ENCODE measurements around the gene NBPF15. TPM values are rescaled to one million over a fixed set of nuclear protein-coding genes. Genes with fewer than 3 reads are reported as not detected.
A peak's percentile ranks its signal among the peaks of the same experiment; 100 is the strongest.
"Not testable (repeated sequence)": the region's sequence is repeated elsewhere in the genome, so short reads cannot be mapped to it uniquely, and the experiment has no call there.

Gene NBPF15, protein sequence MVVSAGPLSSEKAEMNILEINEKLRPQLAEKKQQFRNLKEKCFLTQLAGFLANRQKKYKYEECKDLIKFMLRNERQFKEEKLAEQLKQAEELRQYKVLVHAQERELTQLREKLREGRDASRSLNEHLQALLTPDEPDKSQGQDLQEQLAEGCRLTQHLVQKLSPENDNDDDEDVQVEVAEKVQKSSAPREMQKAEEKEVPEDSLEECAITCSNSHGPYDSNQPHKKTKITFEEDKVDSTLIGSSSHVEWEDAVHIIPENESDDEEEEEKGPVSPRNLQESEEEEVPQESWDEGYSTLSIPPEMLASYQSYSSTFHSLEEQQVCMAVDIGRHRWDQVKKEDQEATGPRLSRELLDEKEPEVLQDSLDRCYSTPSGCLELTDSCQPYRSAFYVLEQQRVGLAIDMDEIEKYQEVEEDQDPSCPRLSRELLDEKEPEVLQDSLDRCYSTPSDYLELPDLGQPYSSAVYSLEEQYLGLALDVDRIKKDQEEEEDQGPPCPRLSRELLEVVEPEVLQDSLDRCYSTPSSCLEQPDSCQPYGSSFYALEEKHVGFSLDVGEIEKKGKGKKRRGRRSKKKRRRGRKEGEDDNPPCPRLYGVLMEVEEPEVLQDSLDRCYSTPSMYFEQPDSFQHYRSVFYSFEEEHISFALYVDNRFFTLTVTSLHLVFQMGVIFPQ
- total RNA-seq (ENCODE audit: unreplicated experiment): 39.1 TPM
- long read RNA-seq, partial matches to known transcripts: 0 of 3 reads
- long read RNA-seq, other reads (novel, unspliced or antisense): 3 of 3 reads

DNA sequence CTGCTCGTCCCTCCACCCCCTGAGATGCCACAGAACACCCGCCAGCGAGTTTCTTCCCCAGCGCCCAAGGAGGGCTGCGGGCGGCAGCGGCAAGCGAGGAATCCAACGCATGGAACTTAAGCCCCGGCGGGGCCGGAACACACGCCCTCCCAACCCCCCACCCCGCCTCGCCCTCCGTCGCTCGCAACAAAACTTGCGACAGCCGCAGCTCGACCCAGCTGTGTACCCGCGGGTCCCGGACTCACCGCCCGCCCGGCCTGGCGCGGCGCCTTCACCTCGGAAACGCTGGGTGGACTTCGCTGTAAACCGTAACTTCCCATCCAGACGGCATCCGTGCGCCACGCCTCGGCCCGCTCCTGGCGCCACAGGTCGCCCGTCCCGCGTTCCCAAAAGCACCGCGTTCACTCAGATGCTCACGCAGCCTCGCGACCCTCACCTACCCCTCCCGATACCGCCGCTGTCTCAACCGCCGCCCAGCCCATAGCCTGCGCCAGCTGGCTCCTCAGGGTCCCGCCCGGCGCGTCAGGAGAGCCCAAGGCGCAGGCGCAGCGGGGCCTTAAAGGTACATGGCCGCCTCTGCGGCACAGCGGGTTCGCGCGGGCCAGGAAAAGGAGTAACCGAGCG is at the start of gene NBPF15:
TSS of gene NBPF15 (minus strand) at position 534 of the 624 bp plus-strand sequence. CDS start 21,666 bp downstream, outside the sequence.
- peak; percentile 81 for DNase-seq
- Mint-ChIP-seq H3K4me3 (ENCODE audit: unreplicated experiment) (peak within 1 kb of the TSS; percentile 88), H3K27ac (ENCODE audit: unreplicated experiment) (peak within 1 kb of the TSS; percentile 62)
- not testable (repeated sequence) for H3K36me3 Mint-ChIP-seq (ENCODE audit: unreplicated experiment); H3K27me3 Mint-ChIP-seq (ENCODE audit: unreplicated experiment); H3K4me1 Mint-ChIP-seq (ENCODE audit: low read depth, unreplicated experiment); H3K9me3 Mint-ChIP-seq (ENCODE audit: unreplicated experiment)

DNA sequence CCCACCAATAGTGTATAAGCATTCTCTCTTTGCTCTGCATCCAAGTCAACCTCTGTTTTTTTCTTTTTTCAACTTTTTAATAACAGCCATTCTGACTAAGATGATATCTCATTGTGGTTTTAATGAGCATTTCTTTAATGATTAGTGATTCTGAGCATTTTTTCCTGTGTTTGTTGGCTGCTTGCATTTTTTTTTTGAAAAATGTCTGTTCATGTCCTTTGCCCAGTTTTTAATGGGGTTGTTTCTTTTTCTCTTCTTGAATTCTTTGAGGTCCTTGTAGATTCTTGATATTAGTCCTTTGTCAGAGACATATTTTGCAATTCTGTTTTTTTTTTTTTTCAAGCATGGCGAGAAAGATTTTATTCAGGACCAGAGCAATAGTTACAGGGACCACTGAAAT is 35.0 kb upstream of the NBPF15 start:
- not testable (repeated sequence) for H3K27me3 Mint-ChIP-seq (ENCODE audit: unreplicated experiment); H3K27ac Mint-ChIP-seq (ENCODE audit: unreplicated experiment); H3K9me3 Mint-ChIP-seq (ENCODE audit: unreplicated experiment); DNase-seq; H3K4me3 Mint-ChIP-seq (ENCODE audit: unreplicated experiment); H3K36me3 Mint-ChIP-seq (ENCODE audit: unreplicated experiment); H3K4me1 Mint-ChIP-seq (ENCODE audit: low read depth, unreplicated experiment)

DNA sequence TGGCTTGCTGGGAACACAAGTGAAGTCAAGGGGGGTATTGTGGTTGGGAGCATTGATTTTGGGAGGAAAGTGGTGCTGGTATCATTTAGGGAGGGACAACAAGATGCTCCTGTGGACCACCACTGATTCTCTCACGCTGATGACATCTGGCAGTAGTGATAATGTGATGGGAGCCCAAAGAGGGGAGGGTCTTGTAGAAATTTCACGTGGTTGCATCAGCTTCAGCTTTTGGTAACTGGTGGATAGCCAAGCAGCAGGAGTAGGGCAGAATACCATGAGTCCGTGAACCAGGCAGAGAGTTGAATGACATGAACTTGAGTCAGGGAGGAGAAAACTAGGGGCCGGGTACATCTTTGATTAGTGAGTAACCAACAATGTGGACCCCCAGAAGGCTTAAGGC is 32.7 kb upstream of the NBPF15 start:
- not testable (repeated sequence) for H3K9me3 Mint-ChIP-seq (ENCODE audit: unreplicated experiment); H3K4me1 Mint-ChIP-seq (ENCODE audit: low read depth, unreplicated experiment); H3K27me3 Mint-ChIP-seq (ENCODE audit: unreplicated experiment); H3K36me3 Mint-ChIP-seq (ENCODE audit: unreplicated experiment); H3K4me3 Mint-ChIP-seq (ENCODE audit: unreplicated experiment); DNase-seq; H3K27ac Mint-ChIP-seq (ENCODE audit: unreplicated experiment)

DNA sequence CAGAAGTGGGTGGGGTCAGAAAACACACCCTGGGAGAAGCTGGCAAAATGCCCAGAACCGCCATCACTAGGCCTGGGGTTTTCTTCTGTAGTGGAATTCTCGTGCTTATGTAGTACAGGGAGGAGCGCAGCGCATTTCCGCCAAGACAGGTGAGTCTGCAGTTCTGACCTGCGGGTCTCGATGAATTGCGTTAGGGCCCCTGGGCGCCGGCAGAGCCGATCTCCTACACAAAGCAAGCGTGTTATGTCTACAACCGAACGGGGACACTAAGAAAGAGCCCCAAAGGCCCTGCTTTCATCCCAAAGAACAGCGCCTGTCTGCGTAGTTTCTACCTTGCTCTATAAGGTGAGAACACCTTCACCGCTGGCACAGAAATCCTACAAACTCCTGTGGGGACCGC is 28.9 kb upstream of the NBPF15 start:
- not testable (repeated sequence) for DNase-seq; H3K27ac Mint-ChIP-seq (ENCODE audit: unreplicated experiment); H3K9me3 Mint-ChIP-seq (ENCODE audit: unreplicated experiment); H3K27me3 Mint-ChIP-seq (ENCODE audit: unreplicated experiment); H3K4me1 Mint-ChIP-seq (ENCODE audit: low read depth, unreplicated experiment); H3K36me3 Mint-ChIP-seq (ENCODE audit: unreplicated experiment)
- peak overlapping the region; percentile 42 for H3K4me3 Mint-ChIP-seq (ENCODE audit: unreplicated experiment)

DNA sequence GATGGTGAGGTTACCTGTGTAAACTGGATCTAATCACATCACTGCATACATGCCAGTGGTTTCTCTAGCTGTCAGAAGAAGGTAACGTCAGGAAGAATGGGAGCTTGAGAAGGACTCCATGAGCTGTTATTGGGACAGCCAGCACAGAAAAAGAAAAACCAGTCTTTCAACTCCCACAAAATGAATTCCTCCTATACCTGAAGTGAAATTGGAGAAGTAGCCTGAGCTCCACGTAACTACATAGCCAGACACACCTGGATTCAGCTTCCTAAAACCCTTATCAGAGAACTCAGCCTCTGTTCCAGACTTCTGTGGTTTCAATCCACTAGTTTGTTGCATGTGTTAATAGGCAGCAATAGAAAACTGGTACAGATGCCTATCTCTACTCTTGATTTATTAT is 25.5 kb upstream of the NBPF15 start:
- not testable (repeated sequence) for H3K36me3 Mint-ChIP-seq (ENCODE audit: unreplicated experiment); H3K9me3 Mint-ChIP-seq (ENCODE audit: unreplicated experiment); H3K4me3 Mint-ChIP-seq (ENCODE audit: unreplicated experiment); H3K27ac Mint-ChIP-seq (ENCODE audit: unreplicated experiment); H3K4me1 Mint-ChIP-seq (ENCODE audit: low read depth, unreplicated experiment); DNase-seq; H3K27me3 Mint-ChIP-seq (ENCODE audit: unreplicated experiment)

DNA sequence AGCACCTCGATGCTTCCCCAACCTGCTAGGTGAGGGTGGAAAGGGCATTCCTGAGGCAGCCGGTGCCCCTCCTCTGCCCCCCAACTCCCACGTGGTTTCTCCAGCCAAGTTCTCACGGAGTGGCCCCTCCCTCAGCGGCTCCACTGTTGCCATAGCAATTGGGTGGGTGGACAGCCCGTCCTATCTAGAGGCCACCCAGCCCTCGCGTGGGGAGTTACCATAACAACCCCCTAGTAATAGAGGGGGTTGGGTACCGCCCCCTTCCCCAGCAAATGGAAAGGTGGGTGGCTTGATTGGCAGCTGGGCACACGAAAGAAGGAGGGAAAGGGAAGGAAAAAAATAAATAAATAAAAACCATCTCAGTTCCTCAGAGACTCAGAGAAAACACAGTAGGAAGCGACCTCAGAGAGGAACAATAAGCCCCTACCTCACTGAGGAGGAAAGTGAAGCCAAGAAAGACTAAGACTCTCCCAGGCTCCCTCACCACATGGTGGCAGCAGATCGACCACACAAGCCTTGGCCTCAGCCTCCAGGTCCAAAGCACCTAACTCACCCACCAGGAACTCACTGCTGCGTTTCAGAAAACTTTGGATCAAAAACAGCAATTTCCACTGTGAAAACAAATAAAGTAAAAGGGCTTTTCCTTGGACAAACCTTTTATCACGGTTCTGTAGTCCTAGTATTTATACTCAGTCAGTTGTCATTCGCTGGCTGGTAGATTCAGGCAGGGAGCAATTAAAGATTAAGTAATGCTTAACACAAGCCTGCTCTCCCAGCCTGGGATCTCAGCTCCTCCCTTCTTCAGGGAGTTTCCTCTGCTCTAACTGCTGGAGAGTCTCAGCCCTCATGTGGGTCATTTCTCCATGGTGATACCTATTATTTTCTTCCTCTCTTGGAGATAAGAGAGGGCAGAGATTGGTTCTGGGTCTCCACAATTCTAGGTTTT is 23.9 kb upstream of the NBPF15 start:
- not testable (repeated sequence) for H3K36me3 Mint-ChIP-seq (ENCODE audit: unreplicated experiment); H3K4me3 Mint-ChIP-seq (ENCODE audit: unreplicated experiment); H3K4me1 Mint-ChIP-seq (ENCODE audit: low read depth, unreplicated experiment); H3K27me3 Mint-ChIP-seq (ENCODE audit: unreplicated experiment); H3K27ac Mint-ChIP-seq (ENCODE audit: unreplicated experiment); H3K9me3 Mint-ChIP-seq (ENCODE audit: unreplicated experiment); DNase-seq

DNA sequence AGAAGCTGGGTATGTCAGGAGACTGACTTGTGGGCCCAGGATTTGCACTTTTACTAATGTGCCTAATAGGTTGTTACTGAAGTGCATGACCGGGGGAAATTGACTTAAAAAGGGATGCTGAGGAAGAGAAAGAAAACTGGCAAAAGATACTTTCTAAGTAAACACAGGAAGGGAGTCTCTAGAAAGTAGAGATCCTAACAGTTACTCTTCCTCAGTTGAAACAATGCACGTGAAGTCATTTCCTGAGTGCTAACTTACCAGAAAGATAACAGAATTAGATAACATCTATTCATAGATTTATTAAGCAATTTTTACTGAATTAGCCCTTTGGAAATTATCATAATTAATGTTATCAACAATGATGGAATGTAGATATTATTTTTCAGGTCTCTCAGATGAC is 12.4 kb upstream of the NBPF15 start:
- not testable (repeated sequence) for H3K36me3 Mint-ChIP-seq (ENCODE audit: unreplicated experiment); H3K4me3 Mint-ChIP-seq (ENCODE audit: unreplicated experiment); H3K27me3 Mint-ChIP-seq (ENCODE audit: unreplicated experiment); H3K9me3 Mint-ChIP-seq (ENCODE audit: unreplicated experiment); H3K27ac Mint-ChIP-seq (ENCODE audit: unreplicated experiment); H3K4me1 Mint-ChIP-seq (ENCODE audit: low read depth, unreplicated experiment); DNase-seq

DNA sequence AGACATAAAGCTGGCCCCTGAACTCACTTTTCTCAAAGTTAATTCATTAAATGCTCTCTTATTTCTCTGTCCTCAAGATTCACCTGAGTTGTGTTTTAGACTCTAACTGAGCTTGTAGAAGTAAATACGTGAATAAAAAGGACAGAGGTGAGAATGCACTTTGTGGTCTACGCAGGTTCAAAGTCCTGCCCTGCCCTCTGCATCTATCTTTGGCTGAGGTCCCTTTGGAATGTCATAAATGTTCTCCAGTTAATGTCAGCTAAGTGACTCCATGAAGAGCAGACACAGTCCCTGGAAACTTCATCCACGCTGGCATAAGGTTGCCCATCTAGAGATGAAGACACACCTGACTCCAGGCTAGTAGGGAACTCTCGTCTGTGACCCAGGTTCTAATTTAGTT is 10.0 kb upstream of the NBPF15 start:
- not testable (repeated sequence) for H3K9me3 Mint-ChIP-seq (ENCODE audit: unreplicated experiment); H3K27ac Mint-ChIP-seq (ENCODE audit: unreplicated experiment); H3K27me3 Mint-ChIP-seq (ENCODE audit: unreplicated experiment); H3K36me3 Mint-ChIP-seq (ENCODE audit: unreplicated experiment); H3K4me3 Mint-ChIP-seq (ENCODE audit: unreplicated experiment); DNase-seq; H3K4me1 Mint-ChIP-seq (ENCODE audit: low read depth, unreplicated experiment)

DNA sequence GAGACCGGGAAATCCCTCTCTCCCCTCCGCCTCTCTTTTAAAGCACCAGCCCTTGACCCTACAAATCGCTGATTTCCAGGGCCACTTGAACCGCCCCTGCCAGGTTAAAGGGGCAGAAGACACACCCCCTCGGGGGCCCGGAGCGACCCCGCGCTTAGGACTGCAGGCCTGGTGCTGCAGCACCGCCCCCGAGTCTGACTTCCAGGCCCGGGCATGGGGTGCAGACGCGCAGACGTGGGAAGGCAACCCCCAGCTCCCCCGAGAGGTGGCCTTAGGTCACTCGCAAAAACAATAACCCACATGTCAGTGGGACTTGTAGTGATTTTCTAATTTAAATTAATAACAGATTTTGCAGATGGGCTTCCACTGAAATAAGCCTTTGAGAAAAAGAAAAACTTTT is 309 bp upstream of the NBPF15 start:
- not testable (repeated sequence) for H3K27me3 Mint-ChIP-seq (ENCODE audit: unreplicated experiment); H3K4me1 Mint-ChIP-seq (ENCODE audit: low read depth, unreplicated experiment); H3K4me3 Mint-ChIP-seq (ENCODE audit: unreplicated experiment); H3K9me3 Mint-ChIP-seq (ENCODE audit: unreplicated experiment); H3K36me3 Mint-ChIP-seq (ENCODE audit: unreplicated experiment); H3K27ac Mint-ChIP-seq (ENCODE audit: unreplicated experiment); DNase-seq

DNA sequence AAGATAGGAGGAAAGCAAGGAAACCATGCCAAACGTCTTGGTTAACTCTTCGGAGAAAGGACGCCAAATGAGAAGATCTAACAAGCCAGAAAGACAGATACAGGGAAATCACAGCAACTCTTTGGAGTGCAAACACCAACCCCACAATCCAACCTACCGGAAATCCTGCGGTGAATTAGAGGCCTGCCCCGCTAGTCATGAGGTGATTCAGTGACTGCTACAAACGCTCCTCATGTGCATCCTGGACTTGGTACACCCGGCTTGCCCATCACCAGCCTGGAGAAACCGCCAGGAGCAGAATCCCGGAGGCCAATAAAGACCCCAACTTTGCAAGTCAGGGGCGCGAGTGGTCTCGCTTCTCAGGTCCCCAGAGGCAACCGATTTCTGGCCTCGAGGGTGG is 783 bp downstream of the NBPF15 start:
- peak overlapping the region; percentile 71 for H3K4me3 Mint-ChIP-seq (ENCODE audit: unreplicated experiment)

DNA sequence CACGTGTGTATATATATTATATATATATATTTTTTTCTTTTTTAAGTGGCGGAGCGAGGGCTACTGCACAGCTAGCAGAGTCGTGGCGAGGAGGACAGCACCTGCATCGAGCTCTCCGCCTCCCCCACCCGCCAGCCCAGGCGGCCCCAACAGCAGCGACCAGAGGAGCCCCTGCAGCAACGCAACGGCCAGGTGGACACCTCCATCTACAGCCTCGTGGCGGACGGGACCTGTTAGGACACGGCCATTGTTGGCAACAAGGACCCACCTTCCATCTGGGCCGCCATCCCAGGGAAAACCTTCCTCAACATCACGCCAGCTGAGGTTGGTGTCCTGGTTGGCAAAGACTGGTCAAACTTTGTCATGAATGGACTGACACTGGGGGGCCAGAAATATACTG is 19.1 kb downstream of the NBPF15 start:
- not testable (repeated sequence) for H3K27me3 Mint-ChIP-seq (ENCODE audit: unreplicated experiment); DNase-seq; H3K4me3 Mint-ChIP-seq (ENCODE audit: unreplicated experiment); H3K9me3 Mint-ChIP-seq (ENCODE audit: unreplicated experiment); H3K36me3 Mint-ChIP-seq (ENCODE audit: unreplicated experiment); H3K4me1 Mint-ChIP-seq (ENCODE audit: low read depth, unreplicated experiment); H3K27ac Mint-ChIP-seq (ENCODE audit: unreplicated experiment)

More for the DNA sequence above, 783 bp downstream of the NBPF15 start:
- not testable (repeated sequence) for H3K27me3 Mint-ChIP-seq (ENCODE audit: unreplicated experiment); H3K36me3 Mint-ChIP-seq (ENCODE audit: unreplicated experiment); H3K9me3 Mint-ChIP-seq (ENCODE audit: unreplicated experiment); H3K27ac Mint-ChIP-seq (ENCODE audit: unreplicated experiment); DNase-seq; H3K4me1 Mint-ChIP-seq (ENCODE audit: low read depth, unreplicated experiment)
